Epithelial cell of esophagus (primary cell): ENCODE data around the gene CYSTM1.
A peak's percentile ranks its signal among the peaks of the same experiment; 100 is the strongest.
"Not testable (repeated sequence)": the region's sequence is repeated elsewhere in the genome, so short reads cannot be mapped to it uniquely, and the experiment has no call there.

ENCODE experiments used
- DNase-seq: peaks from one replicate; pipeline ENCODE4 v3.0.0; 2010; ENCODE audit warnings: low read depth
- H3K4me3 ChIP-seq: 2 replicates; pipeline ENCODE4 v1.5.1; 2011; ENCODE audit warnings: mild to moderate bottlenecking, low read length, control low read depth
- CTCF ChIP-seq: IDR thresholded peaks from 2 replicates; pipeline ENCODE4 v1.5.1; 2011; ENCODE audit warnings: low read depth, mild to moderate bottlenecking, low read length, control low read depth, inconsistent platforms; ENCODE audit not compliant: insufficient read depth; ENCODE audit errors: missing control alignments

Gene CYSTM1

GRCh38 chr5:140196115-140196814 is 21.3 kb downstream of the CYSTM1 start:
- TF ChIP-seq CTCF, result no peak
- no peak for DNase-seq
- H3K4me3 ChIP-seq, result no peak overlapping the region

- no peak for TF ChIP-seq CTCF
- no peak for DNase-seq
- H3K4me3 ChIP-seq, result no peak overlapping the region
These were observed 22.0 kb downstream of the CYSTM1 start for GRCh38 chr5:140197023-140197422.

GRCh38 chr5:140198915-140199314 is 23.9 kb downstream of the CYSTM1 start:
- not testable (repeated sequence) for H3K4me3 ChIP-seq

GRCh38 chr5:140202078-140202477 is 27.1 kb downstream of the CYSTM1 start:
- TF ChIP-seq CTCF, result no peak
- no peak for DNase-seq
- H3K4me3 ChIP-seq, result no peak overlapping the region

More at GRCh38 chr5:140198915-140199314, 23.9 kb downstream of the CYSTM1 start:
- DNase-seq, result not testable (repeated sequence)

GRCh38 chr5:140202610-140203009 is 27.6 kb downstream of the CYSTM1 start:
- no peak for DNase-seq
- no peak for TF ChIP-seq CTCF
- H3K4me3 ChIP-seq, result no peak overlapping the region

GRCh38 chr5:140205216-140205615 is 30.2 kb downstream of the CYSTM1 start:
- peak; percentile 24 for DNase-seq
- TF ChIP-seq CTCF, result no peak
- H3K4me3 ChIP-seq, result no peak overlapping the region

GRCh38 chr5:140205952-140206351 is 31.0 kb downstream of the CYSTM1 start:
- no peak overlapping the region for H3K4me3 ChIP-seq
- TF ChIP-seq CTCF, result no peak
- DNase-seq, result no peak
